HEK293T (cell line): ENCODE measurements around the gene CRIP1.

ENCODE experiments used
- CTCF ChIA-PET: fragments of 350-600 bp; formaldehyde crosslinking; extraction: SDS; loops from one replicate; lab custom pipeline; 2021; ENCODE audit warnings: antibody characterized with exemption, inconsistent platforms; lab: Yijun Ruan, JAX
- POLR2A ChIA-PET: fragments of 350-600 bp; formaldehyde crosslinking; extraction: SDS; loops from one replicate; lab custom pipeline; 2020; ENCODE audit warnings: antibody characterized with exemption, inconsistent platforms; lab: Yijun Ruan, JAX
- DNase-seq: peaks from one replicate; pipeline ENCODE4 v3.0.0; 2012; ENCODE audit warnings: mixed read lengths; ENCODE audit errors: extremely low spot score
- ARNT ChIP-seq: fragments of 450-650 bp; IDR thresholded peaks from 2 replicates; pipeline ENCODE4 v1.6.1; 2017; ENCODE audit warnings: mild to moderate bottlenecking
- BHLHE40 ChIP-seq: fragments of 450-650 bp; IDR thresholded peaks from 2 replicates; pipeline ENCODE4 v1.6.1; 2016; ENCODE audit warnings: mild to moderate bottlenecking, moderate library complexity, borderline replicate concordance
- CTBP1 ChIP-seq: fragments of 450-650 bp; IDR thresholded peaks from 2 replicates; pipeline ENCODE4 v1.6.1; 2016; ENCODE audit warnings: borderline replicate concordance
- ELF4 ChIP-seq: fragments of 450-650 bp; IDR thresholded peaks from 2 replicates; pipeline ENCODE4 v1.6.1; 2017; ENCODE audit warnings: antibody characterized with exemption
- FOXA1 ChIP-seq: fragments of 450-650 bp; IDR thresholded peaks from 2 replicates; pipeline ENCODE4 v1.6.1; 2016; ENCODE audit warnings: mild to moderate bottlenecking
- FOXK2 ChIP-seq: fragments of 450-650 bp; IDR thresholded peaks from 2 replicates; pipeline ENCODE4 v1.6.1; 2016; ENCODE audit warnings: mild to moderate bottlenecking
- FOXM1 ChIP-seq: fragments of 450-650 bp; IDR thresholded peaks from 2 replicates; pipeline ENCODE4 v1.6.1; 2017; ENCODE audit warnings: mild to moderate bottlenecking, borderline replicate concordance
- HDGF ChIP-seq: fragments of 450-650 bp; IDR thresholded peaks from 2 replicates; pipeline ENCODE4 v1.6.1; 2017; ENCODE audit warnings: antibody characterized with exemption, borderline replicate concordance
- L3MBTL2 ChIP-seq: fragments of 450-650 bp; conservative IDR thresholded peaks from 2 replicates; pipeline ENCODE4 v1.6.1; 2016; ENCODE audit warnings: mild to moderate bottlenecking
- LEF1 ChIP-seq: fragments of 450-650 bp; IDR thresholded peaks from 2 replicates; pipeline ENCODE4 v1.6.1; 2017; ENCODE audit warnings: mild to moderate bottlenecking, borderline replicate concordance
- NFRKB ChIP-seq: fragments of 450-650 bp; IDR thresholded peaks from 2 replicates; pipeline ENCODE4 v1.6.1; 2016; ENCODE audit warnings: mild to moderate bottlenecking, moderate library complexity
- PKNOX1 ChIP-seq: fragments of 450-650 bp; IDR thresholded peaks from 2 replicates; pipeline ENCODE4 v1.6.1; 2016
- SP1 ChIP-seq: fragments of 450-650 bp; IDR thresholded peaks from 2 replicates; pipeline ENCODE4 v1.6.1; 2017
- SUZ12 ChIP-seq: fragments of 450-650 bp; IDR thresholded peaks from 2 replicates; pipeline ENCODE4 v1.6.1; 2016; ENCODE audit warnings: mild to moderate bottlenecking
- TARDBP ChIP-seq: fragments of 450-650 bp; IDR thresholded peaks from 2 replicates; pipeline ENCODE4 v1.6.1; 2016
- ZNF384 ChIP-seq: fragments of 450-650 bp; IDR thresholded peaks from 2 replicates; pipeline ENCODE4 v1.6.1; 2016

Gene CRIP1

GRCh38 chr14:105478398-105479251, 8.1 kb upstream of the CRIP1 start:
- CTCF ChIA-PET = no interaction called here
- no peak for DNase-seq
- no peak for TF ChIP-seq CTBP1
- POLR2A ChIA-PET = no interaction called here

- TF ChIP-seq PKNOX1 (no peak), LEF1 (no peak), HDGF (no peak), ZNF384 (no peak), ELF4 (no peak), BHLHE40 (no peak), CTBP1 (no peak), FOXM1 (no peak), SP1 (no peak), L3MBTL2 (no peak), NFRKB (no peak)
- POLR2A ChIA-PET = no interaction called here
- no peak for DNase-seq
- CTCF ChIA-PET = interaction anchor here (1.3 kb wide), 1 partner anchor 26 kb away, joined by 4 read pairs; no protein-coding TSS in a partner anchor
These were observed 7.1 kb upstream of the CRIP1 start for GRCh38 chr14:105479431-105480158.

- POLR2A ChIA-PET = interaction anchor here (0.7 to 1.9 kb wide), 7 partner anchors 8 to 166 kb away, joined by 3 to 29 read pairs (median 3); partner anchors contain the start of gene PACS2
- CTCF ChIA-PET = interaction anchor here (0.5 to 2.4 kb wide), 24 partner anchors 9 to 376 kb away, joined by 3 to 38 read pairs (median 4); partner anchors contain the start of gene TEDC1
- no peak for DNase-seq
- no peak for TF ChIP-seq FOXK2
- TF ChIP-seq SP1 = no peak
- no peak for TF ChIP-seq CTBP1
- no peak for TF ChIP-seq ZNF384
- no peak for TF ChIP-seq TARDBP
- no peak for TF ChIP-seq ARNT
These were observed 6.4 kb upstream of the CRIP1 start for GRCh38 chr14:105480199-105480746.

GRCh38 chr14:105480807-105481801, 5.6 kb upstream of the CRIP1 start:
- peak; percentile 90 for DNase-seq
- CTCF ChIA-PET = interaction anchor here (0.5 to 2.4 kb wide), 25 partner anchors 9 to 375 kb away, joined by 3 to 38 read pairs (median 4); partner anchors contain the start of gene TEDC1
- POLR2A ChIA-PET = interaction anchor here (0.7 to 1.9 kb wide), 7 partner anchors 9 to 167 kb away, joined by 3 to 29 read pairs (median 3); partner anchors contain the start of gene PACS2
- TF ChIP-seq ZNF384 = no peak
- TF ChIP-seq FOXM1 = no peak
- TF ChIP-seq CTBP1 = no peak; the same call in 1 of the 2 replicates
- no peak for TF ChIP-seq BHLHE40
- no peak for TF ChIP-seq FOXK2
- no peak for TF ChIP-seq FOXA1
- peak; percentile 66 for TF ChIP-seq PKNOX1
- no peak for TF ChIP-seq ELF4
- no peak for TF ChIP-seq L3MBTL2
- no peak for TF ChIP-seq NFRKB
- TF ChIP-seq LEF1 = no peak
- TF ChIP-seq HDGF = 0 out of 2 replicates have a peak, but pooled peaks have one; percentile 61

- TF ChIP-seq ELF4 (no peak), SUZ12 (no peak), BHLHE40 (no peak), NFRKB (no peak), ZNF384 (no peak), FOXM1 (no peak), SP1 (no peak), TARDBP (no peak), L3MBTL2 (no peak), PKNOX1 (no peak), FOXK2 (no peak), HDGF (no peak), FOXA1 (no peak), CTBP1 (no peak), LEF1 (no peak), ARNT (no peak)
- POLR2A ChIA-PET = interaction anchor here (1.9 kb wide), 1 partner anchor 8 kb away, joined by 29 read pairs; no protein-coding TSS in a partner anchor
- CTCF ChIA-PET = interaction anchor here (1.2 to 2.4 kb wide), 5 partner anchors 8 to 111 kb away, joined by 3 to 38 read pairs (median 9); partner anchors contain the start of gene TEDC1
- peak; percentile 84 for DNase-seq
These were observed 4.7 kb upstream of the CRIP1 start for GRCh38 chr14:105481886-105482457.
